ENCODE results near the gene NTNG1. TPM values are rescaled to one million over a fixed set of nuclear protein-coding genes. Genes with fewer than 3 reads are reported as not detected.

Gene NTNG1
- total RNA-seq, 1 donor from 2014 or later: not detected

GRCh38 chr1:107394301-107394700, 253.5 kb downstream of the NTNG1 start:
- no peak for DNase-seq (ENCODE audit: low read depth in 2 of 2)

GRCh38 chr1:107401704-107402103, 260.9 kb downstream of the NTNG1 start:
- DNase-seq (ENCODE audit: low read depth in 2 of 2): no peak

GRCh38 chr1:107404756-107405155, 263.9 kb downstream of the NTNG1 start:
- DNase-seq (ENCODE audit: low read depth in 2 of 2): no peak

GRCh38 chr1:107405236-107405635, 264.4 kb downstream of the NTNG1 start:
- DNase-seq (ENCODE audit: low read depth in 2 of 2): no peak

- no peak for DNase-seq (ENCODE audit: low read depth in 2 of 2)
Measured at GRCh38 chr1:107407011-107407410, 266.2 kb downstream of the NTNG1 start.

GRCh38 chr1:107413546-107413945, 272.7 kb downstream of the NTNG1 start:
- DNase-seq (ENCODE audit: low read depth in 2 of 2): no peak

GRCh38 chr1:107413951-107414350, 273.1 kb downstream of the NTNG1 start:
- DNase-seq (ENCODE audit: low read depth in 2 of 2): no peak

- DNase-seq (ENCODE audit: low read depth in 2 of 2): no peak
Measured at GRCh38 chr1:107414550-107414949, 273.7 kb downstream of the NTNG1 start.

- no peak for DNase-seq (ENCODE audit: low read depth in 2 of 2)
Measured at GRCh38 chr1:107415241-107415640, 274.4 kb downstream of the NTNG1 start.

- DNase-seq (ENCODE audit: low read depth in 2 of 2): no peak
Measured at GRCh38 chr1:107419003-107419402, 278.2 kb downstream of the NTNG1 start.

- no peak for DNase-seq (ENCODE audit: low read depth in 2 of 2)
Measured at GRCh38 chr1:107422901-107423300, 282.1 kb downstream of the NTNG1 start.

GRCh38 chr1:107430540-107431228, 289.8 kb downstream of the NTNG1 start:
- peak; percentile 11 to 72 for DNase-seq (ENCODE audit: low read depth in 2 of 2)

GRCh38 chr1:107432108-107432507, 291.3 kb downstream of the NTNG1 start:
- no peak for DNase-seq (ENCODE audit: low read depth in 2 of 2)

GRCh38 chr1:107433068-107433467, 292.2 kb downstream of the NTNG1 start:
- DNase-seq (ENCODE audit: low read depth in 2 of 2): no peak

- no peak for DNase-seq (ENCODE audit: low read depth in 2 of 2)
Measured at GRCh38 chr1:107433635-107434360, 293.0 kb downstream of the NTNG1 start.

GRCh38 chr1:107434361-107434693, 293.5 kb downstream of the NTNG1 start:
- no peak for DNase-seq (ENCODE audit: low read depth in 2 of 2)

- DNase-seq (ENCODE audit: low read depth in 2 of 2): no peak
Measured at GRCh38 chr1:107436552-107437241, 295.9 kb downstream of the NTNG1 start.

- no peak for DNase-seq (ENCODE audit: low read depth in 2 of 2)
Measured at GRCh38 chr1:107439567-107439966, 298.7 kb downstream of the NTNG1 start.

GRCh38 chr1:107442551-107442950, 301.7 kb downstream of the NTNG1 start:
- DNase-seq (ENCODE audit: low read depth in 2 of 2): no peak

- DNase-seq (ENCODE audit: low read depth in 2 of 2): no peak
Measured at GRCh38 chr1:107443027-107443426, 302.2 kb downstream of the NTNG1 start.

GRCh38 chr1:107443860-107444259, 303.0 kb downstream of the NTNG1 start:
- no peak for DNase-seq (ENCODE audit: low read depth in 2 of 2)

- DNase-seq (ENCODE audit: low read depth in 2 of 2): no peak
Measured at GRCh38 chr1:107444302-107444701, 303.5 kb downstream of the NTNG1 start.

GRCh38 chr1:107449326-107449725, 308.5 kb downstream of the NTNG1 start:
- DNase-seq (ENCODE audit: low read depth in 2 of 2): no peak

Measured in lung microvascular endothelial cell (primary cell).